H54 (cell line): ENCODE measurements around the gene POTEH.
"Not testable (repeated sequence)": the region's sequence is repeated elsewhere in the genome, so short reads cannot be mapped to it uniquely, and the experiment has no call there.

ENCODE experiments used
- DNase-seq: peaks from one replicate; pipeline ENCODE4 v3.0.0; 2011; ENCODE audit warnings: low spot score, mixed read lengths; ENCODE audit not compliant: insufficient read length
- FAIRE-seq: peaks from 3 replicates; lab custom pipeline; 2011; peaks lifted over from hg19 to GRCh38; lab: Jason Lieb, UNC

POTEH gene

GRCh38 chr22:15729209-15729917 lies 39.5 kb downstream of the POTEH start:
- not testable (repeated sequence) for DNase-seq, FAIRE-seq

DNA sequence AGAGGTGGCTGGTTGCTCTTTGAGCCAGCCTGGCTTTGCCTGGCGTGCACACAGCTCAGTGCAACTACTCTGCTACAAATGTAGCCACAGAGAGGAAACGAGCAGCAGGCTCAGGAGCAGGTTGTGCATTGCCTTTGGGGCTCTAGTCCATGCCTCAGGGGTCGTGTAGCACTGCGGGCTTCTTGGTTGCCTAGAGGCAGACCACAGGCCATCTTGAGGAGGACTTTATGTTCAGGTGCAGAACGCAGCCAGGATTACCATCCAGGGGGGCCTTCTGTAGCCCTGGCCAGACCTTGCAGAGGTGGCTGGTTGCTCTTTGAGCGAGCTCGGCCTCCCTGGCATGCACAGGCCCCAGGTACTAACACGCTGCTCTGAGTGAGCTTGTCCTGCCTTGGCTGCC lies 41.2 kb downstream of the POTEH start:
- FAIRE-seq, DNase-seq: not testable (repeated sequence)

GRCh38 chr22:15734411-15734810 lies 44.6 kb downstream of the POTEH start:
- not testable (repeated sequence) for DNase-seq, FAIRE-seq

DNA sequence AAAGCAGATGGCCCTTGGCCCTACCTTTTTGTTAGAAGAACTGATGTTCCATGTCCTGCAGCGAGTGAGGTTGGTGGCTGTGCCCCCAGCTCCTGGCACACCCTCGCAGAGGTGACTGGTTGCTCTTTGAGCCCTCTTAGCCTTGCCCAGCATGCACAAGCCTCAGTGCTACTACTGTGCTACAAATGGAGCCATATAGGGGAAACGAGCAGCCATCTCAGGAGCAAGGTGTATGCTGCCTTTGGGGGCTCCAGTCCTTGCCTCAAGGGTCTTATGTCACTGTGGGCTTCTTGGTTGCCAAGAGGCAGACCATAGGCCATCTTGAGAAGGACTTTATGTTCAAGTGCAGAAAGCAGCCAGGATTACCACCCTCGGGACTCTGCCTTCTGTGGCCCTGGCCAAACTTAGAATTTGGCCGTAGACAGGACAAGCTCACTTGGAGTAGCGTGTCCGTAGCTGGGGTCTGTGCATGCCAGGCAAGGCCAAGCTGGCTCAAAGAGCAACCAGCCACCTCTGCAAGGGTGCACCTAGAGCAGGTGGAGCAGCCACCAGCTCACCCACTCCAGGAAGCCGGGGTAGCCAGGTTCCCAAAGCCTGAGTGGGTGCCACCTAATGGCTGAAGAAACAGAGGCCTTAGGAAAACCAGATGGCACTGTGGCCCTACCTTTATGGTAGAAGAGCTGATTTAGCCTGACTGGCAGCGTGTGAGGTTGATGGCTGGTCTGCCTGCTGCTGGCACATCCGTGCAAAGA lies 48.5 kb downstream of the POTEH start:
- DNase-seq, FAIRE-seq: not testable (repeated sequence)

DNA sequence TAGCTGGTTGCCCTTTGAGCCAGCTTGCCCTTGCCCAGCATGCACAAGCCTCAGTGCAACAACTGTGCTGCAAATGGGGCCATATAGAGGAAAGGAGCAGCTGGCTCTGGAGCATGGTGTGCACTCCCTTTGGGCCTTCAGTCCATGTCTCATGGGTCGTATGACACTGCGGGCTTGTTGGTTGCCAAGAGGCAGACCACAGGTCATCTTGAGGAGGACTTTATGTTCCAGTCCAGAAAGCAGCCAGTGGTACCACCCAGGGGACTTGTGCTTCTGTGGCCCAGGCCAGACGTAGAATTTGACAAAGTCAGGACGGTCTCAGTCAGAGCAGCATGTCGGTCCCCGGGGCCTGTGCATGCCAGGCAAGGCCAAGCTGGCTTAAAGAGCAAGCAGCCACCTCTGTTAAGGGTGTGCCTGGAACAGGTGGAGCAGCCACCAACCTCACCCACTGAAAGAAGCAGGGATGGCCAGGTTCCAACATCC lies 49.1 kb downstream of the POTEH start:
- not testable (repeated sequence) for FAIRE-seq, DNase-seq

DNA sequence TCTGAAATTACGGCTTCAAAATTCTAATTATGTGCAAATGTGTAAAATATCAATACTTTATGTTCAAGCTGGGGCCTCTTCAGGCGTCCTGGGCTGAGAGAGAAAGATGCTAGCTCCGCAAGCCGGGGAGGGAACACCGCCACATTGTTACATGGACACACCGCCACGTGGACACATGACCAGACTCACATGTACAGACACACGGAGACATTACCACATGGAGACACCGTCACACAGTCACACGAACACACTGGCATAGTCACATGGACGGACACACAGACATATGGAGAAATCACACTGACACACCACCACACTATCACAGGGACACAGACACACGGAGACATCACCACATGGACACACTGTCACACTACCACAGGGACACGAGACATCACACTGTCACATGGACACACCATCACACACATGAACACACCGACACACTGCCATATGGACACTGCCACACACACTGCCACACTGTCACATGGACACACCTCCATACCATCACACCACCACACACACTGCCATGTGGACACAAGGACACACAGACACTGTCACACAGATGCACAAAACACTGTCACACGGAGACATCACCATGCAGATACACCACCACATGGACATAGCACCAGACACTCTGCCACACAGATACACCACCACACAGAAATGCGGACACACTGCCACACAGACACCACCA lies 58.0 kb downstream of the POTEH start:
- FAIRE-seq, DNase-seq: not testable (repeated sequence)

DNA sequence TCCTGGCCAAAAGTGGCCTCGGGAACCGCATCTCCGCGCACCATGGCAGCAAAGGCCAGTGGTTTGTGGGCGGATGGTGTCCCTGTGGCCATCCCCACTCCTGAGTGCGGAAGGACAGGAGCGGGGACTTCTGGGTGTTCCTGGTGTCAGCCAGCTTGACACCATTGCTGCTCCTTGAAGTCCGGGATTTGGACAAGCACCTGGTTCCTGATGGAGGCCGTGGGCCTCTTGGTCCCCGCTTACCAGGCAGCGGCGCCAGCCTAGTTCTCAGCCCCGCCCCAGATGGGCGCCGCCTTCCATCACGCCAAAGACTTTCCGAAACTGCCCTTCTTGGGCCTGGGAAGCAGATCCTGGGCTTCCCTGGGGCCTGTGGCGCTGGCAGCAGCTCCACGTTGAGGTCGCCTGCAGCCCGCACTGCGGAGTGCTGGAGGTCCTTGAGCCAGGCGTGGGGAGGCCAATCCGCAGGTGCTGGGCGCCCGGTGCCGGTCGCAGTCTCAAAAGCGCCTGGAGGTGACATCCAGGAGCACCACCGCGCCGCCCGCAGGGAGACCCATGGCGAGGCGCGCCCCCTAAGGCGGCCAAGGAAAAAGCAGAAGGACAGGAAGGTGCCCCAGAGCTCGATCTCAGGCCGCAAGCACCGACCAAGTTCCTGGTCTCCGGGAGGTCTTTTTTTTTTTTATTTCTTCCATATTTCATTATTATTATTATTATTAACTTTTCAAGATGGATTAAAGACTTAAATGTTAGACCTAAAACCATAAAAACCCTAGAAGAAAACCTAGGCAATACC lies 59.5 kb downstream of the POTEH start:
- not testable (repeated sequence) for FAIRE-seq

GRCh38 chr22:15759443-15760097 lies 69.7 kb downstream of the POTEH start:
- DNase-seq, FAIRE-seq: not testable (repeated sequence)

More for the DNA sequence above, 59.5 kb downstream of the POTEH start:
- not testable (repeated sequence) for DNase-seq

- not testable (repeated sequence) for DNase-seq, FAIRE-seq
These were observed 70.7 kb downstream of the POTEH start for GRCh38 chr22:15760388-15761150.

GRCh38 chr22:15761151-15761777 lies 71.4 kb downstream of the POTEH start:
- not testable (repeated sequence) for FAIRE-seq, DNase-seq

GRCh38 chr22:15763559-15763958 lies 73.7 kb downstream of the POTEH start:
- not testable (repeated sequence) for FAIRE-seq, DNase-seq
